H1 (cell line): Measurements from ENCODE around the gene AKT1S1. TPM values are rescaled to one million over a fixed set of nuclear protein-coding genes. Genes with fewer than 3 reads are reported as not detected.

Source experiments
- CTCF ChIA-PET: fragments of 300-600 bp; sonication (Branson Sonifier 250); formaldehyde crosslinking; loops from one replicate; lab custom pipeline; 2021; ENCODE audit not compliant: partially characterized antibody; lab: Charles Lee
- POLR2A ChIA-PET: fragments of 300-600 bp; sonication (Branson Sonifier 250); formaldehyde crosslinking; loops from one replicate; lab custom pipeline; 2021; ENCODE audit warnings: inconsistent platforms; ENCODE audit not compliant: partially characterized antibody; lab: Charles Lee
- DNase-seq, 2 experiments: peaks; one replicate each; pipeline versions ENCODE4 v3.0.0 to v3.0.0-alpha.2; 2010 to 2022; ENCODE audit warnings: low spot score in 2 of 2, low read depth in 1 of 2, mixed read lengths in 1 of 2
- FAIRE-seq: peaks from 2 replicates; lab custom pipeline; 2011; peaks lifted over from hg19 to GRCh38; lab: Jason Lieb, UNC
- H2AFZ ChIP-seq: 2 replicates; pipeline ENCODE4 v1.8.1; 2012; ENCODE audit warnings: low read length, inconsistent platforms
- H2AK5ac ChIP-seq: 2 replicates; pipeline ENCODE4 v1.6.1; 2013; ENCODE audit warnings: low read depth, low read length
- H2BK120ac ChIP-seq: replicated peaks from 2 replicates; pipeline ENCODE3; 2013; ENCODE audit warnings: low read depth, low read length, inconsistent platforms
- H2BK12ac ChIP-seq: 2 replicates; pipeline ENCODE4 v1.6.1; 2013; ENCODE audit warnings: low read depth, low read length
- H2BK15ac ChIP-seq: 2 replicates; pipeline ENCODE4 v1.6.1; 2013; ENCODE audit warnings: low read length
- H2BK20ac ChIP-seq: 2 replicates; pipeline ENCODE4 v1.6.1; 2013; ENCODE audit warnings: low read length
- H2BK5ac ChIP-seq: 2 replicates; pipeline ENCODE4 v1.6.1; 2013; ENCODE audit warnings: low read depth, low read length
- H3K14ac ChIP-seq: 2 replicates; pipeline ENCODE4 v1.6.1; 2013; ENCODE audit warnings: inconsistent platforms; ENCODE audit not compliant: insufficient read length
- H3K18ac ChIP-seq: 2 replicates; pipeline ENCODE4 v1.6.1; 2013; ENCODE audit warnings: low read length; ENCODE audit errors: extremely low read depth
- H3K23ac ChIP-seq: 2 replicates; pipeline ENCODE4 v1.6.1; 2013; ENCODE audit warnings: inconsistent platforms; ENCODE audit not compliant: insufficient read length
- H3K23me2 ChIP-seq: 2 replicates; pipeline ENCODE4 v1.6.1; 2013; ENCODE audit warnings: low read depth, low read length
- H3K27ac ChIP-seq: 2 replicates; pipeline ENCODE4 v1.6.1; 2011; ENCODE audit warnings: low read depth, low read length, inconsistent platforms
- H3K27me3 ChIP-seq, 4 experiments: replicated peaks in 1 of 4; 1 replicate in 1 of 4; 2 replicates in 3 of 4; pipeline versions ENCODE4 v1.6.1 to v1.8.1; 2011 to 2013; ENCODE audit warnings: low read length in 3 of 4, mild to moderate bottlenecking in 3 of 4, inconsistent platforms in 2 of 4, mixed read lengths in 2 of 4, moderate library complexity in 1 of 4; ENCODE audit not compliant: control insufficient read depth in 3 of 4, insufficient read depth in 3 of 4; ENCODE audit errors: extremely low read depth in 1 of 4
- H3K36me3 ChIP-seq, 4 experiments: 2 replicates each; pipeline versions ENCODE4 v1.6.1 to v1.8.1; 2011 to 2013; ENCODE audit warnings: mild to moderate bottlenecking in 4 of 4, low read length in 3 of 4, moderate library complexity in 2 of 4, control low read depth in 1 of 4, inconsistent platforms in 1 of 4; ENCODE audit not compliant: insufficient read depth in 4 of 4, control insufficient read depth in 2 of 4
- H3K4ac ChIP-seq: replicated peaks from 2 replicates; pipeline ENCODE3; 2013; ENCODE audit warnings: low read length, low read depth, mixed read lengths, inconsistent platforms; ENCODE audit not compliant: insufficient read length
- H3K4me1 ChIP-seq, 4 experiments: replicated peaks in 1 of 4; 1 replicate in 1 of 4; 2 replicates in 3 of 4; pipeline versions ENCODE4 v1.6.1 to v1.8.1; 2011 to 2013; ENCODE audit warnings: low read length in 3 of 4, inconsistent platforms in 2 of 4, mixed read lengths in 1 of 4; ENCODE audit not compliant: insufficient read depth in 4 of 4, control insufficient read depth in 3 of 4
- H3K4me2 ChIP-seq, 2 experiments: 2 replicates each; pipeline versions ENCODE4 v1.6.1 to v1.8.1; 2011 to 2013; ENCODE audit warnings: low read depth in 2 of 2, low read length in 2 of 2, control low read depth in 1 of 2, inconsistent platforms in 1 of 2, mild to moderate bottlenecking in 1 of 2; ENCODE audit not compliant: insufficient read depth in 1 of 2
- H3K4me3 ChIP-seq, 4 experiments: fragments of 200-600, 300-600 bp in 1 of 4; sonication (generic), shearing (Covaris generic), sonication (Bioruptor Twin) in 1 of 4; 2 replicates each; pipeline versions ENCODE4 v1.5.1 to v1.8.1; 2011 to 2016; ENCODE audit warnings: low read length in 4 of 4, low read depth in 3 of 4, control low read depth in 2 of 4, inconsistent platforms in 2 of 4, mild to moderate bottlenecking in 2 of 4, mixed read lengths in 1 of 4, moderate library complexity in 1 of 4; ENCODE audit not compliant: insufficient read depth in 2 of 4; ENCODE audit errors: extremely low read depth in 1 of 4
- H3K56ac ChIP-seq: replicated peaks from 2 replicates; pipeline ENCODE3; 2013; ENCODE audit warnings: low read depth, mild to moderate bottlenecking, mixed read lengths, low read length, inconsistent platforms; ENCODE audit not compliant: insufficient read length
- H3K79me1 ChIP-seq: 2 replicates; pipeline ENCODE4 v1.6.1; 2013; ENCODE audit warnings: low read depth, low read length, control low read depth
- H3K79me2 ChIP-seq, 2 experiments: 2 replicates each; pipeline versions ENCODE4 v1.6.1 to v1.8.1; 2012 to 2013; ENCODE audit warnings: low read length in 2 of 2, mild to moderate bottlenecking in 2 of 2, inconsistent platforms in 1 of 2; ENCODE audit not compliant: insufficient read depth in 2 of 2, control insufficient read depth in 1 of 2
- H3K9ac ChIP-seq, 4 experiments: replicated peaks in 1 of 4; 1 replicate in 1 of 4; 2 replicates in 3 of 4; pipeline versions ENCODE4 v1.6.1 to v1.8.1; 2011 to 2013; ENCODE audit warnings: low read depth in 3 of 4, low read length in 3 of 4, control low read depth in 2 of 4, mild to moderate bottlenecking in 2 of 4, moderate library complexity in 2 of 4, inconsistent platforms in 1 of 4; ENCODE audit errors: extremely low read depth in 1 of 4
- H3K9me3 ChIP-seq, 2 experiments: 2 replicates each; pipeline versions ENCODE4 v1.6.1 to v1.8.1; 2012 to 2013; ENCODE audit warnings: mild to moderate bottlenecking in 2 of 2, moderate library complexity in 2 of 2, control low read depth in 1 of 2, inconsistent platforms in 1 of 2, low read depth in 1 of 2, low read length in 1 of 2, mixed read lengths in 1 of 2; ENCODE audit not compliant: insufficient read depth in 2 of 2
- H4K20me1 ChIP-seq, 2 experiments: replicated peaks in 1 of 2; 2 replicates each; pipeline versions ENCODE3 to v1.8.1; 2011 to 2013; ENCODE audit warnings: inconsistent platforms in 2 of 2, low read length in 2 of 2, mild to moderate bottlenecking in 1 of 2; ENCODE audit not compliant: insufficient read depth in 2 of 2, control insufficient read depth in 1 of 2
- H4K5ac ChIP-seq: 2 replicates; pipeline ENCODE4 v1.6.1; 2013; ENCODE audit warnings: low read length, low read depth, mixed read lengths, inconsistent platforms; ENCODE audit not compliant: insufficient read length
- H4K8ac ChIP-seq: 2 replicates; pipeline ENCODE4 v1.8.0; 2013; ENCODE audit warnings: mild to moderate bottlenecking, moderate library complexity, low read length, inconsistent platforms; ENCODE audit not compliant: insufficient read depth; ENCODE audit errors: extremely low read depth
- H4K91ac ChIP-seq: replicated peaks from 2 replicates; pipeline ENCODE3; 2013; ENCODE audit warnings: low read length, mixed read lengths, inconsistent platforms; ENCODE audit not compliant: insufficient read length
- KDM4A ChIP-seq: IDR thresholded peaks from one replicate; pipeline ENCODE4 v1.7.1; 2012; ENCODE audit warnings: low read depth, mild to moderate bottlenecking, moderate library complexity, low read length, inconsistent platforms; ENCODE audit not compliant: severe bottlenecking
- RAD21 ChIP-seq, 2 experiments: IDR thresholded peaks in 1 of 2; conservative IDR thresholded peaks in 1 of 2; 2 replicates each; pipeline ENCODE4 v1.6.1; 2011; ENCODE audit warnings: low read depth in 2 of 2, low read length in 2 of 2, improper control_type of control experiment in 1 of 2, inconsistent platforms in 1 of 2, mild to moderate bottlenecking in 1 of 2, moderate library complexity in 1 of 2
- WGBS, 2 experiments: shearing (Covaris generic) in 1 of 2; methylation state at CpG; one replicate each; pipeline versions ENCODE4 v1.1.6 to v1.1.7; 2013 to 2015; ENCODE audit warnings: low lambda C conversion rate in 2 of 2, mixed read lengths in 2 of 2, inconsistent platforms in 1 of 2, low coverage in 1 of 2, missing lambda C conversion rate in 1 of 2; ENCODE audit not compliant: insufficient replicate concordance in 2 of 2, insufficient coverage in 1 of 2, insufficient read length in 1 of 2; ENCODE audit errors: extremely low coverage in 1 of 2, missing lambda C conversion rate in 1 of 2; 5-methylcytosine and 5-hydroxymethylcytosine counted together
- polyA plus RNA-seq, 7 experiments: library from polyadenylated mRNA; depleted of rRNA in 3 of 7; stranded (reverse) in 5 of 7; unstranded in 2 of 7; fragments of >200 nt in 5 of 7; fragments of 200-250 nt in 2 of 7; gene quantifications; 1 replicate in 5 of 7; 2 replicates in 1 of 7; 4 replicates in 1 of 7; pipeline versions ENCODE4 v1.2.1 to v1.2.3, GENCODE V29; 2011 to 2013; ENCODE audit warnings: missing spikeins in 2 of 7, mixed read lengths in 2 of 7
- total RNA-seq: library from RNA; stranded (reverse); fragmentation: NEBNext Ultra II Directional; extraction: Animal tissue kit (Norgen Biotek cat#: 25700); gene quantifications from 2 replicates; pipeline ENCODE4 v1.2.1, GENCODE V29; 2021

The AKT1S1 gene
- total and polyA plus RNA-seq, 2 of the 8 experiments (the other 6 are each of a cell fraction or from before 2014, with no cell fraction given), result 40.7 to 45.9 TPM

DNA sequence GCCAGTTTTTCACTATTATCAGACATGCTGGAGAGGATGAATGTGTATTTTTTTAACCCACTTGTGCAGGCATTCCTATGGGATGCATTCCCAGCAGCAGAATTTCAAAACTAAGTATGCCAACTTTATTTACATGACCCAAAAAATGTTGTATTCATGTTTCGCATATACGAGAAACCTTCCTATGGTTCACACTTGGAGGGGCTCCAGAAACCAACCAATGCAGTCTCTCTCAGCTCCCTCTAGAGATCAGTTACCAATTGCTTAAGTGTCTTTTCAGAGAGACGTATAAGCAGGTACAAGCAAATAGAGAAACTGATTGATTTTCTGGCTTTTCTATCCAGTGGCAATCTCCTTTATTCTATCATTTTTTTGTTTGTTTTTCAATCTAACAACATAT lies 31.7 kb downstream of the AKT1S1 start:
- CTCF ChIA-PET, result interaction anchor here (1.0 to 2.1 kb wide), 4 partner anchors 16 to 40 kb away, joined by 3 to 4 read pairs (median 4); no protein-coding TSS in a partner anchor

More for the DNA sequence above, 31.7 kb downstream of the AKT1S1 start:
- H3K4me2 ChIP-seq, result no peak overlapping the region
- H2BK20ac ChIP-seq, result no peak overlapping the region
- H3K27ac ChIP-seq, result no peak overlapping the region
- TF ChIP-seq RAD21 (IDR thresholded peaks at IDR 0.05 in 1 of 2, conservative IDR thresholded peaks at IDR 0.05 in 1 of 2; ENCODE audit: low read depth in 2 of 2, low read length in 2 of 2) (no peak), KDM4A (no peak)
- no peak overlapping the region for H4K5ac ChIP-seq
- DNase-seq (no peak), FAIRE-seq (no peak)
- peaks cover 0 to 2% of the 10 kb centered on the region in 2 experiments for H4K20me1 ChIP-seq
- H3K14ac ChIP-seq, result no peak overlapping the region
- POLR2A ChIA-PET, result interaction anchor here (0.6 to 3.3 kb wide), 7 partner anchors 13 to 156 kb away, joined by 3 to 12 read pairs (median 4); partner anchors contain the start of genes ADM5 and FUZ
- no peak overlapping the region for H4K8ac ChIP-seq
- no peak overlapping the region for H3K4ac ChIP-seq
- H3K36me3 ChIP-seq, result 0 out of 8 replicates have a peak, but pooled peaks cover 0 to 3% (median 0%) of the 10 kb centered on the region in 4 experiments
- no peak overlapping the region for H2BK120ac ChIP-seq
- H3K27me3 ChIP-seq, result no peaks in the 10 kb centered on the region
- peaks cover 3% of the 10 kb centered on the region; the same call in 1 of the 2 replicates for H3K79me1 ChIP-seq
- H2BK15ac ChIP-seq, result no peak overlapping the region
- no peak overlapping the region for H3K23ac ChIP-seq
- H3K23me2 ChIP-seq, result peaks cover 4% of the 10 kb centered on the region; the same call in 1 of the 2 replicates
- H2AK5ac ChIP-seq, result no peak overlapping the region
- no peak overlapping the region for H4K91ac ChIP-seq
- no peak overlapping the region for H2BK5ac ChIP-seq
- no peak overlapping the region for H3K56ac ChIP-seq
- H3K9ac ChIP-seq, result no peak overlapping the region
- no peak overlapping the region for H3K4me3 ChIP-seq
- peaks cover 0 to 3% (median 0%) of the 10 kb centered on the region in 4 experiments; a peak in 2 of 7 replicates for H3K4me1 ChIP-seq
- no peak overlapping the region for H2BK12ac ChIP-seq
- no peak overlapping the region for H3K18ac ChIP-seq
- WGBS, 2 experiments, result 79% methylated on average over 3 of the region's 3 CpGs; no CpG with 5 or more reads in 1 of the 2 experiments
- peaks cover 0 to 3% of the 10 kb centered on the region in 2 experiments; a peak in 1 of 4 replicates for H3K79me2 ChIP-seq
- H3K9me3 ChIP-seq, result no peaks in the 10 kb centered on the region
- no peak overlapping the region for H2AFZ ChIP-seq
